ENCODE results near the gene TMEM26. TPM values are rescaled to one million over a fixed set of nuclear protein-coding genes. Genes with fewer than 3 reads are reported as not detected.
"Not testable (repeated sequence)": the region's sequence is repeated elsewhere in the genome, so short reads cannot be mapped to it uniquely, and the experiment has no call there.

TMEM26 gene
- total RNA-seq, 3 donors from 2014 or later: 0.75 to 1.2 (median 0.95) TPM

GRCh38 chr10:61398366-61399129 lies 54.6 kb downstream of the TMEM26 start:
- TF ChIP-seq CTCF (IDR thresholded peaks at IDR 0.05): no peak
- no peak overlapping the region for H3K4me3 ChIP-seq
- intact Hi-C loops (cut with DNase I, micrococcal nuclease): no loop called here
- no peaks in the 10 kb centered on the region for H3K4me1 ChIP-seq (ENCODE audit: low read depth)
- no peaks in the 10 kb centered on the region for H3K9me3 ChIP-seq
- ATAC-seq (no peak), DNase-seq (no peak)
- H3K36me3 ChIP-seq (ENCODE audit: low read depth): no peaks in the 10 kb centered on the region

GRCh38 chr10:61397175-61397986 lies 55.8 kb downstream of the TMEM26 start:
- Histone ChIP-seq H3K4me3 (no peak overlapping the region), H3K36me3 (ENCODE audit: low read depth) (no peaks in the 10 kb centered on the region), H3K9me3 (no peaks in the 10 kb centered on the region), H3K4me1 (ENCODE audit: low read depth) (no peaks in the 10 kb centered on the region)
- TF ChIP-seq CTCF (IDR thresholded peaks at IDR 0.05): no peak
- intact Hi-C loops (cut with DNase I, micrococcal nuclease): no loop called here
- no peak for DNase-seq
- ATAC-seq: peak; percentile 44

GRCh38 chr10:61391281-61391680 lies 61.9 kb downstream of the TMEM26 start:
- H3K4me3 ChIP-seq: no peak overlapping the region
- H3K36me3 ChIP-seq (ENCODE audit: low read depth): no peaks in the 10 kb centered on the region
- intact Hi-C loops (cut with DNase I, micrococcal nuclease): no loop called here
- no peaks in the 10 kb centered on the region for H3K9me3 ChIP-seq
- TF ChIP-seq CTCF (IDR thresholded peaks at IDR 0.05): no peak
- DNase-seq: no peak
- ATAC-seq: no peak
- no peaks in the 10 kb centered on the region for H3K4me1 ChIP-seq (ENCODE audit: low read depth)

- H3K4me1 ChIP-seq (ENCODE audit: low read depth): no peaks in the 10 kb centered on the region
- DNase-seq (no peak), ATAC-seq (no peak)
- no peaks in the 10 kb centered on the region for H3K36me3 ChIP-seq (ENCODE audit: low read depth)
- H3K9me3 ChIP-seq: no peaks in the 10 kb centered on the region
- H3K4me3 ChIP-seq: no peak overlapping the region
- no peak for TF ChIP-seq CTCF (IDR thresholded peaks at IDR 0.05)
- intact Hi-C loops (cut with DNase I, micrococcal nuclease): no loop called here
These were observed 62.3 kb downstream of the TMEM26 start for GRCh38 chr10:61390851-61391250.

- Histone ChIP-seq H3K36me3 (ENCODE audit: low read depth) (no peaks in the 10 kb centered on the region), H3K4me3 (no peak overlapping the region), H3K4me1 (ENCODE audit: low read depth) (no peaks in the 10 kb centered on the region), H3K9me3 (no peaks in the 10 kb centered on the region)
- no peak for TF ChIP-seq CTCF (IDR thresholded peaks at IDR 0.05)
- DNase-seq (no peak), ATAC-seq (no peak)
- intact Hi-C loops (cut with DNase I, micrococcal nuclease): no loop called here
These were observed 63.3 kb downstream of the TMEM26 start for GRCh38 chr10:61389887-61390286.

GRCh38 chr10:61388986-61389385 lies 64.2 kb downstream of the TMEM26 start:
- DNase-seq; intact Hi-C loops (cut with DNase I, micrococcal nuclease); H3K9me3 ChIP-seq; ATAC-seq; H3K4me3 ChIP-seq; H3K4me1 ChIP-seq (ENCODE audit: low read depth); H3K36me3 ChIP-seq (ENCODE audit: low read depth): not testable (repeated sequence)

Measured in mucosa of descending colon (tissue), 3 donors.